ENCODE data around the gene CTNNB1.

GRCh38 chr3:41265823-41266273 lies 66.5 kb downstream of the CTNNB1 start:
- TF ChIP-seq CTCF (IDR thresholded peaks at IDR 0.05) (no peak), TP53 (CRISPR knock-in tag; IDR thresholded peaks at IDR 0.05) (no peak), E2F1 (CRISPR knock-in tag; IDR thresholded peaks at IDR 0.05) (no peak), ZNF121 (CRISPR knock-in tag; IDR thresholded peaks at IDR 0.05) (no peak)

Measured in WTC11 (cell line).